A204.1 (cell line): ENCODE data around the gene CRCP.
A peak's percentile ranks its signal among the peaks of the same experiment; 100 is the strongest.
"Not testable (repeated sequence)": the region's sequence is repeated elsewhere in the genome, so short reads cannot be mapped to it uniquely, and the experiment has no call there.

Experiments used
- FAIRE-seq: peaks from 2 replicates; lab custom pipeline; 2012; peaks lifted over from hg19 to GRCh38; lab: Jason Lieb, UNC

CRCP gene

DNA sequence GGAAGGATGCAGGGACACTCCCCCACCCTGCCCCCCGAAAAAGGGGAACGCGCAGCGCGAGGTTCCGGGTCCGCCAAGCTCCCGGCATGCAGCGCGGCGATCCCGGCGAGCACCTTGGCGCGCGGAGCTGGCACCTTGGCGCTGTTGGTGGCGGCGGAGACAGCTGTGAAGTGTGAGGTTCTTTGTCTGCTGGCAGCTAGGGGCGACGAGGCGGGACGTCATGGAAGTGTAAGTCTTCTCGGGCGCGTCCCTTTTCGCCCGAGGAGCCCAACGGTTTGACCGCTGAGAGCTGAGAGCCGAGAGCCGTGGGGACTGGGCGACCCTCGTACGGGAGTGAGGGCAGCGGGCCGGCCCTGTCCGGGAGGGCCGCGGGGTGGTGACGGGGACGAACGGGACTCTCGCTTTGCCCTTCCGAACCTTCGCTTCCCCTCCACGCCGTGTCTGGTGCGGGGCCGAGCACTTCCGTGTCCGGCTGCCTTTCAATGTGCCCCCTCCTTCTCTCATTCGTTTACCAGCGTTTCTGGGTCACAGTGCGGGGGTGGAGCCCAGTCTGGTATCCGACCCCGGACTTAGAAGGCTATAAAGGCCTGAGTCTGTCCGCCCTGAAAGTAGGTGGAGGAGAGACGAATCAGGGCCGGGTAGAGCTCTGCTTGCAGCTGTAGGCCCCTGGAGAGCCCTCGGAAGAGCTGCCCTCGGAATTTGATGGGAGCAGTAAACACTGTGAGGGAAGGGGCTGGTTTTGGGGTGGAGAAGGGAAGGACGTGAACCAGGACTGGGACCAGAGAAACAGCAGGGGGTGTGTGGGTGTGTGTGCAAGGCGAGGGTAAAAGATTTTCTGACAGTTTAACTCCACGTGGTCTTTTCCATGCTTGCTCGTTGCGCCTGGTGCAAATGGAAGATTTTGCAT lies at the start of gene CRCP:
Gene CRCP (plus strand): TSS at position 105 of the 907 bp plus-strand sequence. CDS start 116 bp downstream, at position 221.
- FAIRE-seq: peak; percentile 82

DNA sequence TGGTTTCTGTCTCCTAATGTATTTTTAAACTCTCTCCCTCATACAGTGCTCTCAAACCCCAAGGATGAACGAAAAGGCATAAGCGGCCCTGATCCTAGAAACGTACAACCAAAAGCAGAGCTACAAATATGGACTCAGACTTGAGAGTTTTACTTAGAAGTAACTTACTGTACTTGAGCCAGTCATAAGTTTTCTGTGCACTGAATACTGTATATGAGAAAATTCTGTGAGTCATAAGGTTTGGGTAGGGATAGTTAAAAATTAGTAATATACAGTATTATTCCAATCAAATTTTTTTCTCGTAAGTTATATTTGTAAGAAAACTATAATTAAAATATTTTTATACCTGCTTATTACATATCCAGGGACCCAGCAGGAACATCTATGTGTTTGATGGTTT lies 44.9 kb upstream of the CRCP start:
- no peak for FAIRE-seq

DNA sequence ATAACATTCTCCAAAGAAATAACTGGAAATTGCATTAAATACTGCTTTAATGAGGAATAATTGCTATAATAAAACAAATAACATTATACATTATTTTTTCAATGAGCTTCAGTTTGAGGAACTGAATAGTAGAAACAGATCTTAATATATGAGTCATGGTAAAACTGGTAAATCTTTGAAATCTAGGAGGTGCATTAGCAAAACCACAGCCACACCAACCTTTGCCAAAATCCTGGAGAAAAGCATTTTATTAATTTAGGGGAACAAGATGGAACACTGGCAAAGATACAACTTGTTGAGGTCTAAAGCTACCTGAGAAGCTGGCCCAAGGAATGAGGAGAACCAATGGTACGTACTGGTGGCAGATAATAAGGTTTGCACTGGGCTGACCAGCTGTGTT lies 44.4 kb upstream of the CRCP start:
- no peak for FAIRE-seq

DNA sequence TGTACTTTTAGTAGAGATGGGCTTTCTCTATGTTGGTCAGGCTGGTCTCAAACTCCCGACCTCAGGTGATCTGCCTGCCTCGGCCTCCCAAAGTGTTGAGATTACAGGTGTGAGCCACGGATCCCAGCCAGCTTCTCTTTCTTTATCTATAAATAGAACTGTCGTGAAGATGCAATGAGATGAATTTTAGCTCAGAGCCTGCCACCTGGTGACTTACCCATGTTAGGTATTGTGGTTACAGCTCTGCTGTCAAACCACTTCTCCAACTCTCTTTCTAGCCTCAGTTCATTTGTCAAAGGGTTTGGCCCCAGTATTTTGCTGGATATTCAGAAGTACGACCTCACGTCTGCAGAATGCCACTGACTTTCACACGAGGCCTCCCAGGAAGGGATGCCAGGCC lies 42.4 kb upstream of the CRCP start:
- FAIRE-seq: not testable (repeated sequence)

DNA sequence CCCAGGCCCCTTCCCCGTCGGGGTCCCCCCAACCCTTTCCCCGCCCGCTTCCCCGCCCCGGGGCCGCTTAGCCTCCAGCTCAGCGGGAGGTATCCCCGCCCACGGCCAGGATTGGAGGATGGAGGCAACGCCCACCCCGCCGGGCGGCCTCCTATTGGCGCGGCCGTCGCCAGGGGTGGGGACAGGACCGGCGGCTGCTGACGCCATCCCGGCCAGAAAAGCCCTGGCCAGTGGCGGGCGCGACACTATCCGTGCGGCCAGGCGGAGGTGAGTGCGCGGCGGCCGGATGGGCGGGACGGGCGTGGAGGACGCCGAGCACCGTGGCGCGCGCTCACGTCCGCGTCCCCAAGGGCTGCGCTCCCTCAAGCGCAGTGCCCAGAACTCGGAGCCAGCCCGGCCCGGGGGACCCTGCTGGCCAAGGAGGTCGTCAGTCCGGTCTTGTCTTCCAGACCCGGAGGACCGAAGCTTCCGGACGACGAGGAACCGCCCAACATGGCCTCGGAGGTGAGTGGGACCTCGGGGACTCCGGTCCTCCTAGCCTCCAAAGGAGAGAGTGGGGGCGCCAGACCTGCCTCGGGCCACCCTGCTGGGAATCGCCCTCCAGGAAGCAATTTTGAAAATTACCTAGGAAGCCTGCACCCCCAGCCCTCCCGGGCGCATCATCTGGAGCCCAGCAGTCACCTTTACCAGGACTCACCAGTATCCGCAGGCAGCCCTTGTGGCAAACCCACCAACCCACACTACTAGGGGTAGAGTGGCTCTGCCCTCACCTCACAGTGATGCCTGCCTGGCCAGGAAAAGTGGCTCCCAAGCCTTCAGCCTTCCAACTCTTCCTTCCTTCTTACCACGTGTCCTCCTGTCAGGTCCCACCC lies 38.8 kb upstream of the CRCP start, which contains the start of gene ASL:
Gene ASL (plus strand): TSS at position 230 of the 872 bp plus-strand sequence. CDS start 263 bp downstream, at position 493.
- peak; percentile 16 for FAIRE-seq

DNA sequence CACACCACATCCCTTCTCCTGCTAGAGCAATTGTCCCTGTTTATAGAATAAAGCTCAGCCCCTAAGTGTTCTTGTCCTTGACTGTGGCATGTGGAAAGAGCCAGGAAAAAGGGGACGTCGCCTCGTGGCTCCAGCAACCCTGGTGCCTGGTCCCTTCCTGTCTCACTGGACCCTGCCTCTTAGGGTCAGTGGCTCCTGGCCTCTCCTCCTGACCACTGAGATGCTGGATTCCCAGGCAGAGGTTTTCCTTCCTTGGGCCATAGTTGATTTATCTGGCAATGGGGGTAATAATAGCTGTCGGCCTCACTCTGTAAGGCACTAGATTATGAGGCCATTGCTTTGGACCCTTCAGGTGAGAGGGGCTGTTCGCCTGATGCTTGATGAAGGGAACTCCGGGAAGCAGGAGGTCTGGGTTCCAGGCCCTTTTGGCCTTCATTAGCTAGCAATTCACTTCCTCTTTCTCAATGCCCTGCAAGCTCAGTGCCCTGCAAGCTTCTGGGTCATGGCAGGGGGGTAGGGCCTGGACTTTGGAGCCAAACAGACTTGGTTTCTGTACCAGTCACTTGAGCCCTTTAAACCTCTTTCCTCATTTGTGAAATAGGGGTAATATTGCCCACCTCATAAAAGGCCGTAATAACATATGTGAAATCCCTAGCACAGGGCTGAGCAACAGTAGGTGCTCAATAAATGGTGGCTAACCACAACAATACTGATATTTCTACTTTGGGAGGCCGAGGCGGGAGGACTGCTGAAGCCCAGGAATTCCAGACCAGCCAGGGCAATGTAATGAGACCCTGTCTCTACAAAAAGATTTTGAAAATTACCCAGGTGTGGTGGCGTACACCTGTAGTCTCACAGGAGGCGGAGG lies 38.0 kb upstream of the CRCP start:
- FAIRE-seq: no peak

DNA sequence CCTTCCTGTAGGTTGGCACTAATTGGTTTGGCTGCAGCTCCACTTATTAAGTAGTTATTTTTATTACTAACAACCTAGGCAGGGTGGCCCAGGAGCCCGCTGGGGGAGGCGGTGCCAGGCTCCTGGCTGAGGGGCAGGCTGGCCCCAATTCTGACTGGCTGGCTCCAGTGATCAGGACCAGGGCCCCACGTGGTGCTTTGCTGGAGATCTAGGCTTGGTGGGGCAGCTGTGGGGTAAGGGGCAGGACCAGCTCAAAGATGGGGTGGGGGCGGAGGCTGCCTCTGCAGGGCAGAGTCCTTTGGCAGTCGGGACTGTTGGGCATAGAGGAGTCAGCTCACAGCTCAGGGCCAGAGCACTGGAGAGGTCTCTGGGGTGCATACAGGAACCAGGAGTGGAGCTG lies 36.6 kb upstream of the CRCP start:
- no peak for FAIRE-seq

DNA sequence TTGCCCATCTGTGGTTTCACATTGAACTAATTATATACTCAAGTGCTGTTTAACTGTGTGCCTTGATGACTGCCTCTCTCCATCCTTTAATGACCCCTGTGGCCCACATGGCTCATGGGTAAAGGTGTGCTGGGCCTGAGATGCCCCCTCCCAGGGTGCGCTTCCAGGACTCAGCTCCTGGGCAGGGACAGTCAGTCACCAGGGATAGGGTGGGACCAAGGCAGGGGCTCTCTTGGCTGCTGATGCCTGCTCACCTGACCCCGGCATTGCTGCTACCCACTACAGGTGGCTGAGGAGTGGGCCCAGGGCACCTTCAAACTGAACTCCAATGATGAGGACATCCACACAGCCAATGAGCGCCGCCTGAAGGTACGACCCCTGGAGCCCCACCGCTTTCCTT lies 32.6 kb upstream of the CRCP start:
- FAIRE-seq: no peak

DNA sequence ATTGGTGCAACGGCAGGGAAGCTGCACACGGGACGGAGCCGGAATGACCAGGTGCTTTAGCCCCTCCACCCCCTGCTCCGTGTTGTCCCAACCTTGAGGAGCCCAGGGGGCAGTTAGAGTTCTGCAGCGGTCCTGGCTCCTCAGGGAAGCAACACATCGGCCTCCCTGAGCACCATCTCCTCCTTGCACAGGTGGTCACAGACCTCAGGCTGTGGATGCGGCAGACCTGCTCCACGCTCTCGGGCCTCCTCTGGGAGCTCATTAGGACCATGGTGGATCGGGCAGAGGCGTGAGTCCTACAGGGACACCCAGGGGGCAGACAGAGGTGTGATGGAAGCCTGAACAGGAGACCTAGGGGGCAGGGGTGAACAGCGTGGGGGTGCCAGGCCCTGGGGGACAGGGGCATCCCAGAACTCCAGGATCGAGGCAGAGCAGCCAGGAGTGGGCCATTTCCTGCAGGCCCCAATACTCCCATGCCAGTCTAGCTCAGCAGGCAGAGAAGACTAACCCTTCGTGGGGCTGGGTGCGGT lies 31.7 kb upstream of the CRCP start:
- no peak for FAIRE-seq

DNA sequence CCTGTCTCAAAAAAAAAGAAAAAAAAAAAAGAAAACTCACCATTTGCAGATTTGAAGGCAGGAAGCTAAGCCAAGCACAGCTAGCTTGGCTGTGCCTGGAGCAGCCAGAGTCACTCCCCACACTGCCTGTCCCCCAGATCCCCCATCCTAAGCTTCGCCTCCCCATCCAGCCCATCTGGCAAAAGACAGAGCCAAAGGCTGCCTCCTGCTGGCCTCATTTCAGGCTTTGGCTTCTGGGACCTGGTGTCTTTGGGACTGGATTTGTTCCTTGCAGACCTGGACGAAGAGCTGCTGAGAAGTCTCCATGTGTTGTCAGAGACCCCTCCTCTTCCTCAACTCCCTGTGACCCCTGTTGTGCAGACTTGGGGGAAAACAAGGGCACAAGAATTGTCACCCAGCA lies 31.0 kb upstream of the CRCP start:
- FAIRE-seq: no peak

DNA sequence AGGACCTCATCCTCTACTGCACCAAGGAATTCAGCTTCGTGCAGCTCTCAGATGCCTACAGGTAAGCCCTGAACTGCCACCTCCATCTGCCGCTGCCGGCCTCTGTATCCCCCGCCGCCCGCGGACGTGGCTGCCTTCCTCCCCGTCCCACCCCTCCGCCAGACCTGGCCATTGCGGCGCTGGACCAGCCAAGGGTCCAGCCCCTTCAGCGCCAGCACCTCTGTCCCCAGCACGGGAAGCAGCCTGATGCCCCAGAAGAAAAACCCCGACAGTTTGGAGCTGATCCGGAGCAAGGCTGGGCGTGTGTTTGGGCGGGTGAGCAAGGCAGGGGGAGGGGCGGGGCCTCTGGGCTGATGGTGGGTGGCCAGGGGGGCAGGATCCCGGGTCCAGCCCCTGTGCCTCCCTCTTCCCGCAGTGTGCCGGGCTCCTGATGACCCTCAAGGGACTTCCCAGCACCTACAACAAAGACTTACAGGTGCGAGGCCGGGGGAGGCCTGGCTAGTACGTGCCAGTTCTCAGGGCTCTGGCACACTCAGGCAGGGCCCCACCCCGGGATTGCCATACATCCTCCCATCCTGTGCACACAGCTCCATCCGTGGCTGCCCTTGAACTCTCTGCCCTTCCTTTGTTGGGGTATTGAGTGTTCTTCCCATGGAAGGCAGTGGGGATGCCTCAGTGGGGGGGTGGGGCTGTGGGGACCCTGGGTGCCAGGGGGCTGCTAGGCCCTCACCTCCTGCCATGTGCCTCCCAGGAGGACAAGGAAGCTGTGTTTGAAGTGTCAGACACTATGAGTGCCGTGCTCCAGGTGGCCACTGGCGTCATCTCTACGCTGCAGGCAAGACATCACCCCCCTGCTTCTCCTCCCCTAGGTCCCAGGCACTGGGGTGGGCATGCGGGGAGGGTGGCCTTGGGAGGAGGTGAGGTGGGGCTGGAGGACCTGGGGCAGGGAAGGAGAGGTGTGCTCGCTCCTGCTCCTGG lies 25.5 kb upstream of the CRCP start:
- FAIRE-seq: no peak

DNA sequence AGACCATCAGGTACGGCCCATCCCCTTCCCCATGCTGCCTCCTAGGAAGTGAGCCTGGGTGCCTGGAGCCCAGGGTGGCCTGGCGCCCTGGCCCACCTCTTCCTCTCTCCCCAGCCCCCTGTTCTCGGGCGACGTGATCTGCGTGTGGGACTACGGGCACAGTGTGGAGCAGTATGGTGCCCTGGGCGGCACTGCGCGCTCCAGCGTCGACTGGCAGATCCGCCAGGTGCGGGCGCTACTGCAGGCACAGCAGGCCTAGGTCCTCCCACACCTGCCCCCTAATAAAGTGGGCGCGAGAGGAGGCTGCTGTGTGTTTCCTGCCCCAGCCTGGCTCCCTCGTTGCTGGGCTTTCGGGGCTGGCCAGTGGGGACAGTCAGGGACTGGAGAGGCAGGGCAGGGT lies 22.0 kb upstream of the CRCP start:
- no peak for FAIRE-seq

DNA sequence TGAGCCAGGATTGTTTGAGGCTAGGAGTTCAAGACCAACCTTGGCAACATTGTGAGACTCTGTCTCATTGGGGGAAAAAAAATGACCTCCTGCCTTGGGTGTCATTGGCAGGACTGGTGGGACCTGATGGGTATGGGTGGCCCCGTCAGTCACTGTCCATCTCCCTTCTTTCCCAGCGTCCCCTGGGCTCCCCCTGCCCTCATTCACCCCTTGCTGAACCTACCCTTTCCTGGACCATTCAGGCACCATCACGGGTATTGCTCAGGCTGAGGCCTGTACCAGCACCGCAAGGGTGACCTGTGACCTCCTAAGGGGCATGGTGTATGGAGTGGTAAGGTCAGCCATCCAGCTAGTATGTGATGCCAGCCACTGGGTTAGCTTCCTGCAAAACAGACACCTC lies 19.6 kb upstream of the CRCP start:
- no peak for FAIRE-seq

DNA sequence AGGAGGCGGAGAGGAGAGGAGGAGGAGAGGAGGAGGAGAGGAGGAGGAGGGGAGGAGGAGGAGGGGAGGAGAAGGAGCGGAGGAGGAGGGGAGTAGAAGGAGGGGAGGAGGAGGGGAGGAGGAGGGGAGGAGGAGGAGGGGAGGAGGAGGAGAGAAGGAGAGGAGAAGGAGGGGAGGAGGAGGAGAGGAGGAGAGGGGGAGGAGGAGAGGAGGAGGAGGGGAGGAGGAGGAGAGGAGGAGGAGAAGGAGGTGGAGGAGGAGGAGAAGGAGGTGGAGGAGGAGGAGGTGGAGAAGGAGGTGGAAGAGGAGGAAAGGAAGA lies 15.5 kb upstream of the CRCP start:
- no peak for FAIRE-seq

DNA sequence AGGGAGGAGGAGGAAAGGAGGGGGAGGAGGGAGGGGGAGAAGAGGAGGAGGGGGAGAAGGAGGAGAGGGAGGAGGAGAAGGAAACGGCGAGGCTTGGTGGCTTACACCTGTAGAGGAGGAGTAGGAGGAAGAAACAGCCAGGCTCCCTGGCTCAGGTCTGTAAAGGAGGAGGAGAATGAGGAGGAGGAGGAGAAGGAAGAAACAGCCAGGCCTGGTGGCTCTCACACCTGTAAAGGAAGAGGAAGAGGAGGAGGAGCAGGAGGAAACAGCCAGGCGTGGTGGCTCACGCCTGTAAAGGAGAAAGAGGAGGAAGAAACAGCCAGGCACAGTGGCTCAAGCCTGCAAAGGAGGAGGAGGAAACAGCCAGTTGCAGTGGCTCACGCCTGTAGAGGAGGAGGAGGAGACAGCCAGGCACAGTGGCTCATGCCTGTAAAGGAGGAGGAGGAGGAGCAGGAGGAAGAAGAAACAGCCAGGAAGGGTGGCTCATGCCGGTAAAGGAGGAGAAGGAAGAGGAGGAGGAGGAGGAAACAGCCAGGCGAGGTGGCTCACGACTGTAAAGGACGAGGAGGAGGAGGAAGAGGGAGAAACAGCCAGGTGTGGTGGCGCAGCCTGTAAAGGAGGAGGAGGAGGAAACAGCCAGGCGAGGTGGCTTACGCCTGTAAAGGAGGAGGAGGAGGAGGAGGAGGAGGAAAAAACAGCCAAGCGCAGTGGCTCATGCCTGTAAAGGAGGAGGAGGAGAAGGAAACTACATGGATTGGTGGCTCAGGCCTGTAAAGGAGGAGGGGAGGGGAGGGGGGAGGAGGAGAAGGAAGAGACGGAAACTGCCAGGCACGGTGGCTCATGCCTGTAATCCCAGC lies 14.9 kb upstream of the CRCP start:
- FAIRE-seq: no peak

DNA sequence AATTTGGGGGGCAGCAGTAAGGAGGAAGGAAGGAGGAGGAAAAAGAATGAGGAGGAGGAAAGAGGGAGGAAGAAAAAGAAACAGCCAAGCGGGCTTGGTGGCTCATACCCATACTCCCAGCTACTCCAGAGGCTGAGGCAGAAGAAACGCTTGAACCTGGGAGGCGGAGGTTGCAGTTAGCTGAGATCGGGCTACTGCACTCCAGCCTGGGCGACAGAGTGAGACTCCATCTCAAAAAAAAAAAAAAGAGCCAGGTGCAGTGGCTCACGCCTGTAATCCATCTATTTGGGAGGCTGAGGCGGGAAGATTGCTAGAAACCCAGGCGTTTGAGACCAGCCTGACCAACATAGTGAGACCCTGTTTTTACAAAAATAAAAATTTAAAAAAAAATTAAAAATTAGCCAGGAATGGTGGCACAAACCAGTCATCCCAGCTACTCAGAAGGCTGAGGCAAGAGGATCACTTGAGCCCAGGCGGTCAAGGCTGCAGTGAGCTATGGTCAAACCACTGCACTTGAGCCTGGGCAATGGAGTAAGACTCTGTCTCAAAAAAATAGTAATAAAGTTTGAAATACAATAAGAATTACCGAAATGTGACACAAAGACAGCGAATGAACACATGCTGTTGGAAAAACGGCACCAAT lies 14.1 kb upstream of the CRCP start:
- no peak for FAIRE-seq

DNA sequence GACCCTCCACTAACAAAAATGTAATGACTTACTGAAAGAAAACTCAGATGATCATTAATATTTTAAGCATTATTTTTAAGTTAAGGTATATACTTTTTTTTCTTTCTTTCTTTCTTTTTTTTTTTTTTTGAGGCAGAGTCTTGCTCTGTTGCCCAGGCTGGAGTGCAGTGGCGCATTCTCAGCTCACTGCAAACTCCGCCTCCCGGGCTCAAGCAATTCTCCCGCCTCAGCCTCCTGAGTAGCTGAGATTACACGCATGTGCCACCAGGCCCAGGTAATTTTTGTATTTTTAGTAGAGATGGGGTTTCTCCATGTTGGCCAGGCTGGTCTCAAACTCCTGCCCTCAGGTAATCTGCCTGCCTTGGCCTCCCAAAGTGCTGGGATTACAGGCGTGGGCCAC lies 12.5 kb upstream of the CRCP start:
- FAIRE-seq: not testable (repeated sequence)

DNA sequence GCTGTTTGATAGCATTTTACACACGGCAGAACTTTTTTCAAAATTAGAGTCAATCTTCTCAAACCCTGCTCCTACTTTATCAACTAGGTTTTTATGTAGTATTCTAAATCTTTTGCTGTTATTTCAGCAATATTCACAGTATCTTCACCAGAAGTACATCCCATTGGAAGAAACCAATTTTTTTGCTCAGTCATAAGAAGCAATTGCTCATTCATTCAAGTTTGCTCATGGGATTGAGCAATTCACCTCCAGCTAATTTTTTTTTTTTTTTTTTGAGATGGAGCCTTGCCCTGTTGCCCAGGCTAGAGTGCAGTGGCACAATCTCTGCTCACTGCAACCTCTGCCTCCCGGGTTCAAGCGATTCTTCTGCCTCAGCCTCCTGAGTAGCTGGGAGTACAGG lies 10.7 kb upstream of the CRCP start:
- not testable (repeated sequence) for FAIRE-seq

DNA sequence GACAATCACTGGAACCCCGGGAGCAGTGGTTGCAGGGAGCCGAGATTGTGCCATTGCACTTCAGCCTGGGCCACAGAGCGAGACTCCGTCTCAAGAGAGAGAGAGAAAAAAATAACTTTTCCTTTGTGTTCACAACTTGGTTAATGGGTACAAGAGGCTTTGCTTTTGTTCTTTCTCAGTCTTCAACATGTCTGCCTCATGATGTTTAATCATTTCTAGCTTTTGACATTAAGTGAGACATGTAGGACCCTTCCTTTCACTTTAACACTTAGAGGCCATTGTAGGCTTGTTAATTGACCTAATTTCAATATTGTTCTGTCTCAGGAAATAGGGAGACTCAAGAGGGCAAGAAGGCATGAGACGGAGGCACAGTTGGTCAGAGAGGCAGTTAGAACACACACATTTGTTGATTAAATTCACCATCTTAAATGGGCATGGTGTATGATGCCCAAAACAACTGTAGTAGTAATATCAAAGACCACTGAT lies 9.3 kb upstream of the CRCP start:
- no peak for FAIRE-seq
